Activated naive CD4-positive, alpha-beta T cell (primary cell): ENCODE results near the gene SIGLEC10.
A peak's percentile ranks its signal among the peaks of the same experiment; 100 is the strongest.
"Not testable (repeated sequence)": the region's sequence is repeated elsewhere in the genome, so short reads cannot be mapped to it uniquely, and the experiment has no call there.

Experiments used
- DNase-seq, 4 experiments: peaks; one replicate each; lab custom pipeline; 2025; lab: John Stamatoyannopoulos, UW

The SIGLEC10 gene

DNA sequence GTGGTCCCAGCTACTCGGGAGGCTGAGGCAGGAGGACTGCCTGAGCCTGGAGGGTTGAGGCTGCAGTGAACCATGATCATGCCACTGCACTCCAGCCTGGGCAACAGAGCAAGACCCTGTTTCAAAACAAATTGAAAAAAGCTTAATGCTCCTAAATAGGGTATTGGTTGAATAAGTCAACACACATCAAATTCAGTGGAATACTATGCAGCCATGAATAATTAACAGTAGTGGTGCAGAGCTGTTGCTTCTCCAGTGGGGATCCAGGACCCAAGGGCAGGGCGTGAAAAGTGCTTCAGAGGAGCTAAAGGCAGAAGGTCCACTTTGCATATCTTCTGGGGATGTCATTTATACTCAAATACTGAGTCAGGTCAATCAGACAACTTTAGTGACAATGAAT lies 22.6 kb upstream of the SIGLEC10 start:
- DNase-seq = no peak

- no peak for DNase-seq
These were observed 21.6 kb upstream of the SIGLEC10 start for GRCh38 chr19:51439021-51439465.

GRCh38 chr19:51434456-51434855 lies 17.0 kb upstream of the SIGLEC10 start:
- DNase-seq = no peak

GRCh38 chr19:51433043-51433442 lies 15.6 kb upstream of the SIGLEC10 start:
- no peak for DNase-seq

- DNase-seq = no peak
These were observed 13.7 kb upstream of the SIGLEC10 start for GRCh38 chr19:51431124-51431523.

GRCh38 chr19:51430221-51430620 lies 12.8 kb upstream of the SIGLEC10 start:
- DNase-seq = no peak

- no peak for DNase-seq
These were observed 9.8 kb upstream of the SIGLEC10 start for GRCh38 chr19:51427201-51427600.

DNA sequence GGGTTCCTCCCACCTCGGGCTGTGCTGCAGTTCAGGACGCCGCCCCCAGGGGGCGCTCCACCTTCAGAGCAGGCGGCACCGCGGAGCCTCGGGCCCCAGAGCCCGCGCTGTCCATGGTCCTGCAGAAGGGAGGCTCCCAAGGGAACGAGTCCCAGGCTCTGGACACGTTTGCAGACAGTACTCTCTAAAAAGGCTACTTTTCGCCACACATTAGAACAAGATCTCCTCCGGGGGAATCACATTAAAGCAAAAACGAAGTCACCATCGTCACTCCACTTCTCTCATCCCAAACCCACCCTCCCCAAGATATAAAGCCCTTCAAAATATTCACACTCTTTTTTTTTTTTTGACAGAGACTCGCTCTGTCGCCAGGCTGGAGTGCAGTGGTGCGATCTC lies 4.6 kb upstream of the SIGLEC10 start:
- peak; percentile 73 to 92 (median 76) for DNase-seq

GRCh38 chr19:51421229-51422052 lies 4.0 kb upstream of the SIGLEC10 start:
- DNase-seq = no peak

- DNase-seq = not testable (repeated sequence)
These were observed 3.1 kb upstream of the SIGLEC10 start for GRCh38 chr19:51420511-51420910.

DNA sequence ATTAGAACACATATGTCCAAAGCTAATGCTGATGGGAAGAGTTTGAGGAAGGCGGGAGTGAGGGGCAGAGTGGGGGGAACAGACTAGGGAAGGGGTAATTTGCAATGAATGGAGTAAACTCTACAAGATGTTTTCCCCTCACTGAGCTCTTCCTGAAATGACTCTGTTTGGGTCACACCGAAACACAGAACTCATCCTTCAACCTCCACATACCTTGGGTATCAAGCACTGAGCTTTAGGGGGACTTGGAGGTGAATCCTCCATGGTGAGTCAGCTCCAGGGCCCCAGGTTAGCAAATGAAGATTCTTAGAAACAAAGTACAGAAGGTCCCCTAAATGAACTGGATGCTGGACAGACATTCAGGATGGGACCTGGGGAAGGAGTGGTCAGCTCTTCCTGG lies 1.3 kb upstream of the SIGLEC10 start:
- DNase-seq = no peak

- DNase-seq = no peak
These were observed 342 bp upstream of the SIGLEC10 start for GRCh38 chr19:51417810-51418157.

- DNase-seq = not testable (repeated sequence)
These were observed 1.0 kb downstream of the SIGLEC10 start for GRCh38 chr19:51416422-51416821.

DNA sequence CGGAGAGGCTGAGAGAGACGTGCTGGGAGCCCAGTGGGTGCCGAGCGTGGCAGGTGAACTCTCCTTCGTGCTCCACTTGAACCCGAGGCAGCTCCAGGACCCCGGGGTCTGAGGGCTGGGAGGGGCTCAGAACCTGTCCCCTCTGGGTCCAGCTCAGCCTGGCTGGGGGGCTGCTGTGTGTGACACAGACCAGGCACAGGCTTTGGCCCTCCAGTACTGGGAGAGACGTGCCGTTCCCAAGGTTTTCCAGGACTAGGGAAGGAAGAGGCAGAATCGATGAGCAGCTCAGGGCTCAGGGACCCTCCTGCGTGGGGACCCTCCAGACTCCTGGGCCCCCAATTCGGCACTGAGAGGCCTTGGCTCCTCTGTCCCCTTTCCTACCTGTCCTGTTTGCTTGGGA lies 2.3 kb downstream of the SIGLEC10 start:
- no peak for DNase-seq

DNA sequence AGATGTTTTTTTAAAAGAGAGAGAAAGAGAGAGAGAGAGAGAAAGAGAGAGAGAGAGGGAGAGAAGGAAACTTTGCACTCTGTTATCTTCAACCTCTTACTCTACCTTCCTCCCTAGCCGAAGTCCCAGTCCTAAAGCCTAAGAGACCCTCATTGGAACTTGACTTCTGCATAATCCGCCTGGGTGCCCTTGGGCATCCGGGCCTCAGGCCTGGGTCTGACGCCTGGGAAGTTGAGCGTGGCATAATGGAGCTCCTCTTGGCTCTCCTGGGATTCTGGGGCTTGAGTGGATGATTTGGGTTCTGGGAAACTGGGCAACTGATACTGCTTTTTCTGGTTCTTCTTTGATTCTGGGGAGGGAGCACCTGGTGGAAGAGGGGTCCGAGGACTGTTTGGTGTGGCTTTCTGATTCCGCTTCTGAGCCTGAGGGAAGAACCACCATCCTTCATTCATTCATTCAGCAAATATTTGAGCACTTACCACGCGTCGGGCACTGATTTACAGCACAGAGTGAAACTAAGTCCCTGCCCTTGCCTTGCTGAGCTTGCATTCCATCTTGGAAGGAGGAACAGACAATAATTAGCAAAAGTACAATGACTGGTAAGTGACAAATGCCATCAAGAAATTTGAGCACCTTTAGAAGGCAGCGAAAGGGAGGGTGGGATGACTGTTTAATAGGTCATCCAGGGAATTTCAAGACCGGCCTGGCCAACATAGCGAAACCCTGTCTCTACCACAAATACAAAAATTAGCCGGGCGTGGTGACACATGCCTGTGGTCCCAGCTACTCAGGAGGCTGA lies 6.3 kb downstream of the SIGLEC10 start:
- no peak for DNase-seq

DNA sequence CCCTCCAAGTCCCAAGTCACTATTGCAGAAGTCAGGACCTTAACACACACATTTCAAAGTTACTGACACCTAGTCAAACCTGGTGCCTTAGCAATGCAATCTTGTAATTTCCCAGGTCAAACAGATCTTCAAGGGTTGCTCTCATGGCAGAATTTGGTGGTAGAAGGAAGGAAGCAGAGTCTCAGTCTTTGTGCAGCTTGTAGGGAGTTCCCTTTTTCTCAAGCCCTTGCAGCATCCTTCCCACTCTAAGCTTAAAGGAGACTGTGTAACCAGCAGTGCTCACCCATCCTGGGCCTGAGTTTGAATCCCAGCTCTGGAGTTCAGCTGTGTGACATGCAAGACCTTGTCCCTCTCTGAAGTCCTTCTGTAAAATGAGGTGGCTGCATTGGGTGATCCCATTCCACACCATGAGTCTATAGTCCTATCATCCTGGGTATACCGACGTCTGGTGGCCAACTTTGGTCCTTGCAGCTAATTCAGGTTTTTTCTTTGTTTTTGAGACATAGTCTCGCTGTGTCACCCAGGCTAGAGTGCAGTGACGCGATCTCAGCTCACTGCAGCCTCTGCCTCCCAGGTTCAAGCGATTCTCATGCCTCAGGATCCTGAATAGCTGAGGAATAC lies 9.8 kb downstream of the SIGLEC10 start:
- no peak for DNase-seq

DNA sequence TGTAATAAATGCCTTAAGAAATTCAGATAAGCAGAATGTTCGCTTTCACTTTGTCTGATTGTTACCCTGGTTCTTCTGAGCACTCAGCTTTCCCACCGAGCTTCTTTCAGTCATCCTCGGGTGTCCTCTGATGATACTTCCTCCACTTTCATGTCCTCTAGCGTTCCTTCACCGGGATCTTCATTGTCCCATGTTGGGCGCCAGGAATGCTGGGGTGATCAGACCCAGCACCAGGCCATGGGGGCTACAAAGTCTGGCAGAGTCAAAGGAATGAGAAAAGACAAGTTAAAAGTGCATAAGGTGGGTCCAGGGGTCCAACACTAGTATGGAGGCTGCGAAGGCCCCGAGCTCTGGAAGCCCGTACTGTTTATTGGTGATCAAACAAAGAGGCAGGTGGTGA lies 15.3 kb downstream of the SIGLEC10 start:
- DNase-seq = no peak

- DNase-seq = not testable (repeated sequence)
These were observed 17.5 kb downstream of the SIGLEC10 start for GRCh38 chr19:51399936-51400335.

DNA sequence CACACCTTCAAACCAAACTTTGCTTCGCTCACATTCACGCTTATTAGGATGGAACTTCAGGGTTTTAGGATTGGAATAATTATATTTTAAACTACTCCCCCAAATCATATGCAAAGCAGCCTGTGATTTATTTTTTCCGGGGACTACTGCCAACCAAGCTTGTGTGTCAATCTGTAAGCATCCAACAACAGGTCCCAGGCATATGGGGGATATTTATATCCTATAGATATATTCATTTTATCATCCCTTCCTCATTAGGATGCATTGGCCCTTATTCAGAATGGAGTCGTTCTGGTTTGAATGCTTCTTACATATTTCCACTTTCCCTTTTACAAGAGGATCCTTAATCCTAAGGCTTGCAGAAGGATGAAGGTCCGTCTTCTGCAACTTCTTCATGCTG lies 18.2 kb downstream of the SIGLEC10 start:
- DNase-seq = no peak

GRCh38 chr19:51398096-51398704 lies 19.2 kb downstream of the SIGLEC10 start:
- DNase-seq = no peak

- not testable (repeated sequence) for DNase-seq
These were observed 20.0 kb downstream of the SIGLEC10 start for GRCh38 chr19:51397453-51397852.

DNA sequence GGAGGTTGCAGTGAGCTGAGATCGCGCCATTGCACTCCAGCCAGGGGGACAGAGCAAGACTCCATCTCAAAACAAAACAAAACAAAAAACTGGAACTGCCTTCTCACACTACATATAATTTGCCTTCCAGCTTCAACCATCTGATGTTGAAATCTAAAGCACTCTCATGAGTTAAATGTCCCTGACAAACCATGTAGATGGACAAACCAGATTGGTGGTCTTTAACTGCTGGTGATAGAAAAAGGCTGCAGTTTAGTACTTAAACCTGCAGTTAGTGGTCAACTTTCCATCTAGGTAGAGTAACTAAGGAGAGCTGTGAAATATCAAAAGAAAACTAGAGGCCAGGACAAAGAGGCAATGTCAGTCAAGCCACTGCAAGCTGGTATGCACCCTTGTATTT lies 21.3 kb downstream of the SIGLEC10 start:
- DNase-seq = no peak
